Ectodermal cell (in vitro differentiated cells): ENCODE measurements around the gene UGGT1.

Experiments
- H3K27ac ChIP-seq: 2 replicates; pipeline ENCODE4 v1.7.0; 2013; ENCODE audit warnings: mild to moderate bottlenecking, low read depth, low read length; ENCODE audit not compliant: insufficient read depth, poor library complexity, severe bottlenecking
- H3K27me3 ChIP-seq: 2 replicates; pipeline ENCODE4 v1.7.0; 2013; ENCODE audit warnings: mild to moderate bottlenecking, low read length; ENCODE audit not compliant: insufficient read depth, control insufficient read depth, poor library complexity, severe bottlenecking
- H3K36me3 ChIP-seq: one replicate; pipeline ENCODE4 v1.7.0; 2013; ENCODE audit warnings: low read length; ENCODE audit not compliant: control insufficient read depth, insufficient read depth
- H3K4me1 ChIP-seq: one replicate; pipeline ENCODE4 v1.7.0; 2013; ENCODE audit warnings: low read length; ENCODE audit not compliant: control insufficient read depth, insufficient read depth
- H3K4me3 ChIP-seq: 2 replicates; pipeline ENCODE4 v1.7.0; 2013; ENCODE audit warnings: low read depth, low read length, control low read depth; ENCODE audit not compliant: insufficient read depth
- H3K9me3 ChIP-seq: 2 replicates; pipeline ENCODE4 v1.7.0; 2013; ENCODE audit warnings: mild to moderate bottlenecking, low read length, moderate library complexity; ENCODE audit not compliant: control insufficient read depth
- WGBS, 2 experiments: methylation state at CpG; one replicate each; pipeline ENCODE4 v1.1.7; 2013; ENCODE audit warnings: missing lambda C conversion rate in 2 of 2; 5-methylcytosine and 5-hydroxymethylcytosine counted together

The UGGT1 gene

GRCh38 chr2:128233790-128234395 is 142.9 kb downstream of the UGGT1 start:
- Histone ChIP-seq H3K4me1 (no peaks in the 10 kb centered on the region), H3K27me3 (peaks cover 24% of the 10 kb centered on the region), H3K4me3 (peak overlapping the region; percentile 62), H3K9me3 (no peaks in the 10 kb centered on the region), H3K36me3 (no peaks in the 10 kb centered on the region), H3K27ac (no peak overlapping the region)
- 53 to 56% methylated on average over 10 to 11 of the region's 11 CpGs for WGBS, 2 experiments

GRCh38 chr2:128234613-128235012 is 143.6 kb downstream of the UGGT1 start:
- no peak overlapping the region for H3K27ac ChIP-seq
- WGBS, 2 experiments: 60 to 66% methylated on average over 5 of the region's 5 CpGs

DNA sequence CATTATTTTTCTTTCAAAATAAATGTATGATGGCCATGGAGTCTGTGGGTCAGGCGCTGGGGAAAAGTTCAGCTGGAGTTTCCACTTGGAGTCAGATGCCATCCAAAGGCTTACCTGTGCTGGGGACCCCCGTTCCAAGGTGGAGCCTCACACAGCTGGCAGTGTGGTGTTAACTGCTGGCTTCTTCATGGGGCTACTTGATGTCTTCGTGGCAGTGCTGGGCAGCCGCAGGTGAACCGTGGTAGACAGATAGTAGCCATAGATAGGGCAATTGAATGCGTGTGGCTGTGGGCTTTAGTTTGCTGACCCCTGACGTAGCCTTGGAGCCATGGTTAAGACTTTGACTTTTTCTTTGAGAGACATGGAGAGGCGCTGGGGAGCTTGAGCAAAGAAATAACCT is 144.6 kb downstream of the UGGT1 start:
- H3K4me1 ChIP-seq: no peaks in the 10 kb centered on the region
- 92 to 93% methylated on average over 8 of the region's 8 CpGs for WGBS, 2 experiments
- H3K27me3 ChIP-seq: peaks cover 24% of the 10 kb centered on the region
- no peak overlapping the region for H3K4me3 ChIP-seq
- H3K9me3 ChIP-seq: no peaks in the 10 kb centered on the region
- H3K27ac ChIP-seq: no peak overlapping the region
- H3K36me3 ChIP-seq: no peaks in the 10 kb centered on the region

More at GRCh38 chr2:128234613-128235012, 143.6 kb downstream of the UGGT1 start:
- H3K9me3 ChIP-seq: no peaks in the 10 kb centered on the region
- H3K4me1 ChIP-seq: no peaks in the 10 kb centered on the region
- no peak overlapping the region for H3K4me3 ChIP-seq
- H3K36me3 ChIP-seq: no peaks in the 10 kb centered on the region
- H3K27me3 ChIP-seq: peaks cover 24% of the 10 kb centered on the region

DNA sequence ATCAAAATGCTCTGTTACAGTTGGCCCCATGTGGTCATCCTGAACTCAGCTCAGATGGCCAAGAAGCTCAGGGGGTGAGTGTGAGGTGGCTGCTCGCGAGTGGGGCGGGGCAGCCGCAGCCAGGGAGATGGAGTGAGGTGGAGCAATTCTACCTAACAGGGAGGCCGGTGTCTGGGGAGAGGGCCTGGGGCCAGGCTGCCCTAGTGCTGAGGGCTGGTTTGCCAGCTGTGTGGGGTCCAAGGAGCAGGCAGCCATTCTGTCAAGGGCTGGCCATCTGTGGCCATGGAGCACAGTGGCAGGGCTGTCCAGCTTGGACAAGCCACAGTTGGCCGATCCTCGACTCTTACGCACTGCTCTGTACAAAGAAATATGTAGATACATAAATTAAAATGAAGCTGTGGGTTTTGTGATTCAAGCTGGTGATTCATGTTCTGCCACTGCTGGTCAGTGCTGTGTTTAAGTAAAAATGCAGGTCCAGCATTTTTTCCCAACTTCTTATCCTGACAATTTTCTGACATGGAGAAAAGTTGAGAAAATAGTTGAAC is 145.6 kb downstream of the UGGT1 start:
- Histone ChIP-seq H3K27me3 (peaks cover 19% of the 10 kb centered on the region), H3K9me3 (no peaks in the 10 kb centered on the region), H3K27ac (no peak overlapping the region), H3K4me3 (no peak overlapping the region), H3K4me1 (no peaks in the 10 kb centered on the region), H3K36me3 (no peaks in the 10 kb centered on the region)
- WGBS, 2 experiments: 89 to 90% methylated on average over 8 of the region's 8 CpGs

DNA sequence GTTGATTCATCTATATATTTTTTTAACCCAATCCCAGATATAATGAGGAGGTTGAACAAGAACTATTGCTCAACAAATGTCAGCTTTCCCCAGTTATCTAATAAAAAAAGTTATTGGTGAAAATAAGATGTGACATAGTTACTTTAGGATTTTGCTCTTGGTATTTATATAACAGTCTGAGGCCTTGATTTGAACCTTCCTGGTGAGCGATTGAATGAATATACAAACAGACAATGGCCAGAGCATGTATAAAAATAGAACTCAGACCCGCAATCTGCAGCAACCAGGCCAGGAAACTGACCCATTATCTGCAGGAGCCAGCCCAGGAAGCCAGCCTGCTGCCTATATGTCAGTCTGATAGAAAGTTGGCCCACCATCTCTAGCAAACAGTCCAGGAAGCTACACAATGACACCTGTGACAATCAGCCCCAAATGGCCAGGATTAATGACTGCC is 146.1 kb downstream of the UGGT1 start:
- Histone ChIP-seq H3K27me3 (peaks cover 13% of the 10 kb centered on the region), H3K9me3 (no peaks in the 10 kb centered on the region), H3K4me3 (no peak overlapping the region), H3K36me3 (no peaks in the 10 kb centered on the region), H3K4me1 (no peaks in the 10 kb centered on the region), H3K27ac (no peak overlapping the region)
- 92 to 98% methylated on average over 2 of the region's 2 CpGs for WGBS, 2 experiments

- 79 to 84% methylated on average over 8 of the region's 8 CpGs for WGBS, 2 experiments
- Histone ChIP-seq H3K4me1 (no peaks in the 10 kb centered on the region), H3K4me3 (no peak overlapping the region), H3K27ac (no peak overlapping the region), H3K9me3 (no peaks in the 10 kb centered on the region), H3K36me3 (no peaks in the 10 kb centered on the region), H3K27me3 (peaks cover 3% of the 10 kb centered on the region)
Measured at GRCh38 chr2:128237911-128238697, 147.1 kb downstream of the UGGT1 start.

GRCh38 chr2:128241896-128242295 is 150.9 kb downstream of the UGGT1 start:
- H3K27me3 ChIP-seq: no peaks in the 10 kb centered on the region
- no peak overlapping the region for H3K27ac ChIP-seq
- no peaks in the 10 kb centered on the region for H3K4me1 ChIP-seq
- no peaks in the 10 kb centered on the region for H3K36me3 ChIP-seq
- no peak overlapping the region for H3K4me3 ChIP-seq
- no peaks in the 10 kb centered on the region for H3K9me3 ChIP-seq
- WGBS, 2 experiments: 49 to 50% methylated on average over 3 of the region's 3 CpGs
